Endodermal cell (in vitro differentiated cells): ENCODE results near the gene HSF2BP. TPM values are rescaled to one million over a fixed set of nuclear protein-coding genes. Genes with fewer than 3 reads are reported as not detected.

Experiments
- DNase-seq: peaks from one replicate; pipeline ENCODE4 v3.0.0-alpha.2; 2017
- H3K27ac ChIP-seq: 2 replicates; pipeline ENCODE4 v1.5.1; 2013; ENCODE audit warnings: mild to moderate bottlenecking, low read depth, low read length, moderate library complexity
- H3K27me3 ChIP-seq: 2 replicates; pipeline ENCODE4 v1.6.1; 2013; ENCODE audit warnings: mild to moderate bottlenecking, low read length, moderate library complexity; ENCODE audit not compliant: insufficient read depth, control insufficient read depth, poor library complexity, severe bottlenecking
- H3K36me3 ChIP-seq: 2 replicates; pipeline ENCODE4 v1.7.0; 2013; ENCODE audit warnings: mild to moderate bottlenecking, low read length, moderate library complexity; ENCODE audit not compliant: control insufficient read depth, insufficient read depth
- H3K4me1 ChIP-seq: one replicate; pipeline ENCODE4 v1.7.0; 2013; ENCODE audit warnings: low read length; ENCODE audit not compliant: control insufficient read depth, insufficient read depth
- H3K4me3 ChIP-seq: 2 replicates; pipeline ENCODE4 v1.5.1; 2013; ENCODE audit warnings: mild to moderate bottlenecking, low read length, moderate library complexity
- H3K9ac ChIP-seq: 2 replicates; pipeline ENCODE4 v1.6.1; 2013; ENCODE audit warnings: mild to moderate bottlenecking, low read length, moderate library complexity; ENCODE audit not compliant: poor library complexity, severe bottlenecking; ENCODE audit errors: extremely low read depth
- H3K9me3 ChIP-seq: 2 replicates; pipeline ENCODE4 v1.6.1; 2013; ENCODE audit warnings: mild to moderate bottlenecking, low read length, moderate library complexity; ENCODE audit not compliant: control insufficient read depth
- H3K27ac Mint-ChIP-seq: 2 replicates; pipeline ENCODE4 v1.8.0; 2020; ENCODE audit warnings: mixed read lengths
- H3K27me3 Mint-ChIP-seq: 2 replicates; pipeline ENCODE4 v1.8.0; 2021; ENCODE audit warnings: mild to moderate bottlenecking, mixed read lengths; ENCODE audit not compliant: insufficient read depth
- H3K36me3 Mint-ChIP-seq: 2 replicates; pipeline ENCODE4 v1.8.0; 2020; ENCODE audit warnings: low read depth, mixed read lengths
- H3K4me1 Mint-ChIP-seq: 2 replicates; pipeline ENCODE4 v1.8.0; 2020; ENCODE audit warnings: mixed read lengths
- H3K4me3 Mint-ChIP-seq: 2 replicates; pipeline ENCODE4 v1.8.0; 2020; ENCODE audit warnings: mild to moderate bottlenecking, moderate library complexity, mixed read lengths
- H3K9me3 Mint-ChIP-seq: 2 replicates; pipeline ENCODE4 v1.8.0; 2020; ENCODE audit warnings: mild to moderate bottlenecking, mixed read lengths
- CTCF ChIP-seq: fragments of 200-600 bp; sonication (generic); conservative IDR thresholded peaks from 2 replicates; pipeline ENCODE4 v1.5.0; 2021; ENCODE audit warnings: antibody characterized with exemption, mild to moderate bottlenecking
- WGBS, 2 experiments: methylation state at CpG; one replicate each; pipeline versions ENCODE4 v1.1.5 to v1.1.7; 2013; ENCODE audit warnings: missing lambda C conversion rate in 2 of 2, mixed read lengths in 1 of 2; ENCODE audit not compliant: insufficient coverage in 1 of 2, insufficient read length in 1 of 2; 5-methylcytosine and 5-hydroxymethylcytosine counted together
- total RNA-seq, 2 donors: library from RNA; stranded (reverse); fragmentation: NEBNext Ultra II Directional in 1 of 2; extraction: Animal tissue kit (Norgen Biotek cat#: 25700) in 1 of 2; gene quantifications; 2 replicates in 1 of 2; 3 replicates in 1 of 2; pipeline ENCODE4 v1.2.1, GENCODE V29; 2021

Gene HSF2BP
- total RNA-seq, 2 donors from 2014 or later: 1.7 to 1.9 TPM

GRCh38 chr21:43634618-43635017 is 24.7 kb downstream of the HSF2BP start:
- H3K4me1 Mint-ChIP-seq: no peaks in the 10 kb centered on the region
- H3K9me3 Mint-ChIP-seq: peaks cover under 1% of the 10 kb centered on the region
- H3K4me3 ChIP-seq: no peak overlapping the region
- H3K36me3 ChIP-seq: no peaks in the 10 kb centered on the region
- TF ChIP-seq CTCF: no peak
- H3K4me3 Mint-ChIP-seq: no peak overlapping the region
- peaks cover 2% of the 10 kb centered on the region for H3K27me3 Mint-ChIP-seq
- DNase-seq: no peak
- peaks cover 2% of the 10 kb centered on the region for H3K9me3 ChIP-seq
- 90 to 94% methylated on average over 4 to 5 of the region's 5 CpGs for WGBS, 2 experiments
- no peaks in the 10 kb centered on the region for H3K27me3 ChIP-seq
- H3K9ac ChIP-seq: no peak overlapping the region
- no peaks in the 10 kb centered on the region for H3K4me1 ChIP-seq
- no peaks in the 10 kb centered on the region for H3K36me3 Mint-ChIP-seq
- H3K27ac ChIP-seq: no peak overlapping the region
- no peak overlapping the region for H3K27ac Mint-ChIP-seq

GRCh38 chr21:43632373-43632905 is 26.8 kb downstream of the HSF2BP start:
- H3K9ac ChIP-seq: no peak overlapping the region
- Mint-ChIP-seq H3K9me3 (peaks cover 17% of the 10 kb centered on the region), H3K27ac (no peak overlapping the region), H3K27me3 (peaks cover 2% of the 10 kb centered on the region), H3K36me3 (peaks cover 13% of the 10 kb centered on the region), H3K4me3 (no peak overlapping the region), H3K4me1 (no peaks in the 10 kb centered on the region)
- H3K4me3 ChIP-seq: no peak overlapping the region
- H3K27me3 ChIP-seq: no peaks in the 10 kb centered on the region
- WGBS, 2 experiments: 61 to 80% methylated on average over 1 to 4 of the region's 5 CpGs
- H3K9me3 ChIP-seq: peaks cover 24% of the 10 kb centered on the region
- no peaks in the 10 kb centered on the region for H3K4me1 ChIP-seq
- H3K36me3 ChIP-seq: no peaks in the 10 kb centered on the region
- no peak for DNase-seq
- no peak for TF ChIP-seq CTCF
- no peak overlapping the region for H3K27ac ChIP-seq

- Mint-ChIP-seq H3K9me3 (peaks cover 17% of the 10 kb centered on the region), H3K36me3 (peaks cover 13% of the 10 kb centered on the region), H3K4me1 (peaks cover under 1% of the 10 kb centered on the region), H3K27ac (no peak overlapping the region), H3K4me3 (no peak overlapping the region), H3K27me3 (peaks cover 2% of the 10 kb centered on the region)
- DNase-seq: no peak
- H3K9ac ChIP-seq: no peak overlapping the region
- H3K27me3 ChIP-seq: no peaks in the 10 kb centered on the region
- H3K4me3 ChIP-seq: no peak overlapping the region
- H3K27ac ChIP-seq: no peak overlapping the region
- no peaks in the 10 kb centered on the region for H3K36me3 ChIP-seq
- H3K4me1 ChIP-seq: no peaks in the 10 kb centered on the region
- H3K9me3 ChIP-seq: peaks cover 27% of the 10 kb centered on the region
- no peak for TF ChIP-seq CTCF
- WGBS, 2 experiments: 86 to 94% methylated on average over 8 to 11 of the region's 14 CpGs
Observed at GRCh38 chr21:43631411-43632107, 27.7 kb downstream of the HSF2BP start.
